LNCaP clone FGC (cell line): Measurements from ENCODE around the gene MC4R.

Experiments
- DNase-seq: peaks from one replicate; pipeline ENCODE4 v3.0.0-alpha.2; 2011; ENCODE audit warnings: low read depth
- H3K4me3 ChIP-seq: 2 replicates; pipeline ENCODE4 v1.5.1; 2011; ENCODE audit warnings: mild to moderate bottlenecking, low read depth, low read length, control low read depth
- CTCF ChIP-seq: IDR thresholded peaks from 2 replicates; pipeline ENCODE4 v1.5.1; 2012; ENCODE audit warnings: mild to moderate bottlenecking; ENCODE audit not compliant: control insufficient read depth, insufficient read depth; ENCODE audit errors: extremely low read depth

MC4R gene

GRCh38 chr18:60377778-60378469, 5.3 kb upstream of the MC4R start:
- TF ChIP-seq CTCF = no peak

GRCh38 chr18:60372132-60372531, 443 bp downstream of the MC4R start:
- no peak for DNase-seq
- TF ChIP-seq CTCF = no peak
- no peak overlapping the region for H3K4me3 ChIP-seq

More at GRCh38 chr18:60377778-60378469, 5.3 kb upstream of the MC4R start:
- H3K4me3 ChIP-seq = no peak overlapping the region
- DNase-seq = no peak

- H3K4me3 ChIP-seq = no peak overlapping the region
- no peak for DNase-seq
- TF ChIP-seq CTCF = no peak
These were observed 14.1 kb downstream of the MC4R start for GRCh38 chr18:60358516-60358915.

GRCh38 chr18:60350941-60351340, 21.6 kb downstream of the MC4R start:
- no peak for TF ChIP-seq CTCF
- no peak for DNase-seq
- H3K4me3 ChIP-seq = no peak overlapping the region

GRCh38 chr18:60350150-60350549, 22.4 kb downstream of the MC4R start:
- no peak for TF ChIP-seq CTCF
- DNase-seq = no peak
- H3K4me3 ChIP-seq = no peak overlapping the region

- TF ChIP-seq CTCF = no peak
- no peak overlapping the region for H3K4me3 ChIP-seq
- DNase-seq = no peak
These were observed 25.0 kb downstream of the MC4R start for GRCh38 chr18:60347526-60348045.

- no peak overlapping the region for H3K4me3 ChIP-seq
- DNase-seq = no peak
- TF ChIP-seq CTCF = no peak
These were observed 33.6 kb downstream of the MC4R start for GRCh38 chr18:60339018-60339417.
